T-cell (primary cell): ENCODE measurements around the gene KCNJ11. TPM values are rescaled to one million over a fixed set of nuclear protein-coding genes. Genes with fewer than 3 reads are reported as not detected.

ENCODE experiments used
- ATAC-seq, 4 experiments: fragments of 200-7000 bp in 3 of 4; fragments of 150-1000 bp in 1 of 4; cut with Tn5 transposase; replicated peaks in 1 of 4; 1 replicate in 3 of 4; 2 replicates in 1 of 4; pipeline ENCODE4 v1.10.0; 2021; ENCODE audit warnings: moderate library complexity in 3 of 4, mild to moderate bottlenecking in 2 of 4, moderate number of reproducible peaks in 1 of 4
- CTCF ChIA-PET, 2 donors: fragments of 300-600 bp; sonication (Branson Sonifier 250); formaldehyde crosslinking; loops; one replicate each; lab custom pipeline; 2022; ENCODE audit warnings: antibody characterized with exemption in 2 of 2; lab: Charles Lee
- POLR2A ChIA-PET, 2 donors: fragments of 300-600 bp; sonication (Branson Sonifier 250); formaldehyde crosslinking; loops; one replicate each; lab custom pipeline; 2022; ENCODE audit warnings: antibody characterized with exemption in 2 of 2; lab: Charles Lee
- DNase-seq, 35 experiments: peaks; one replicate each; pipeline versions ENCODE4 v3.0.0 to v3.0.0-alpha.2; 2013 to 2023
- H3K27ac ChIP-seq: one replicate; pipeline ENCODE4 v1.5.1; 2013; ENCODE audit warnings: low read length
- H3K27me3 ChIP-seq, 2 experiments: replicated peaks in 1 of 2; 1 replicate in 1 of 2; 2 replicates in 1 of 2; pipeline versions ENCODE4 v1.6.1 to v1.7.0; 2013; ENCODE audit warnings: low read length in 1 of 2, mixed read lengths in 1 of 2; ENCODE audit not compliant: control insufficient read depth in 2 of 2, insufficient read depth in 2 of 2; ENCODE audit errors: extremely low read depth in 1 of 2
- H3K36me3 ChIP-seq, 2 donors: 1 replicate in 1 of 2; 2 replicates in 1 of 2; pipeline versions ENCODE4 v1.6.1 to v1.7.0; 2013; ENCODE audit warnings: low read length in 1 of 2; ENCODE audit not compliant: control insufficient read depth in 2 of 2, insufficient read depth in 1 of 2; ENCODE audit errors: extremely low read depth in 1 of 2
- H3K4me1 ChIP-seq, 2 experiments: 1 replicate in 1 of 2; 2 replicates in 1 of 2; pipeline versions ENCODE4 v1.6.1 to v1.7.0; 2013; ENCODE audit warnings: low read length in 2 of 2, mixed read lengths in 1 of 2; ENCODE audit not compliant: insufficient read depth in 2 of 2, control insufficient read depth in 1 of 2; ENCODE audit errors: extremely low read depth in 1 of 2
- H3K4me3 ChIP-seq, 2 donors: 1 replicate in 1 of 2; 2 replicates in 1 of 2; pipeline versions ENCODE4 v1.5.1 to v1.7.0; 2013; ENCODE audit warnings: mild to moderate bottlenecking in 2 of 2, low read length in 1 of 2, moderate library complexity in 1 of 2; ENCODE audit not compliant: control insufficient read depth in 1 of 2; ENCODE audit errors: extremely low read depth in 1 of 2
- H3K9me3 ChIP-seq: 2 replicates; pipeline ENCODE4 v1.7.0; 2013
- H3K27ac Mint-ChIP-seq, 2 donors: one replicate each; pipeline ENCODE4 v1.8.0; 2020 to 2021; ENCODE audit warnings: mild to moderate bottlenecking in 2 of 2, mixed read lengths in 2 of 2
- H3K27me3 Mint-ChIP-seq, 2 donors: one replicate each; pipeline ENCODE4 v1.8.0; 2021 to 2022; ENCODE audit warnings: mixed read lengths in 2 of 2
- H3K36me3 Mint-ChIP-seq: one replicate; pipeline ENCODE4 v1.8.0; 2021; ENCODE audit warnings: mixed read lengths
- H3K4me1 Mint-ChIP-seq, 3 donors: one replicate each; pipeline ENCODE4 v1.8.0; 2020 to 2022; ENCODE audit warnings: mixed read lengths in 3 of 3, mild to moderate bottlenecking in 1 of 3
- H3K4me3 Mint-ChIP-seq, 3 donors: one replicate each; pipeline ENCODE4 v1.8.0; 2020 to 2022; ENCODE audit warnings: mild to moderate bottlenecking in 3 of 3, mixed read lengths in 3 of 3, moderate library complexity in 3 of 3
- H3K9me3 Mint-ChIP-seq, 3 donors: one replicate each; pipeline ENCODE4 v1.8.0; 2020 to 2022; ENCODE audit warnings: mixed read lengths in 3 of 3
- WGBS: methylation state at CpG from one replicate; pipeline ENCODE4 v1.1.5; 2013; ENCODE audit warnings: missing lambda C conversion rate; ENCODE audit not compliant: insufficient coverage; 5-methylcytosine and 5-hydroxymethylcytosine counted together
- total RNA-seq, 35 experiments: library from RNA in 6 of 35; stranded (reverse) in 6 of 35; fragments of 120-200 nt in 1 of 35; gene quantifications; one replicate each; pipeline versions ENCODE4 v1.2.1 to v1.2.4 and lab custom pipeline; 2013 to 2026

Gene KCNJ11
- total RNA-seq, 5 donors from 2014 or later (not counting 1 experiment from before 2014, with no cell fraction given), result 0.33 to 0.63 (median 0.50) TPM; not detected in 1

GRCh38 chr11:17411418-17411817 lies 23.0 kb upstream of the KCNJ11 start:
- H3K27ac Mint-ChIP-seq, result no peak overlapping the region

GRCh38 chr11:17410606-17411379 lies 22.3 kb upstream of the KCNJ11 start:
- Mint-ChIP-seq H3K4me1 (peaks cover 0 to 6% (median 2%) of the 10 kb centered on the region in 3 donors), H3K27me3 (peaks cover 9 to 15% of the 10 kb centered on the region in 2 donors), H3K36me3 (no peaks in the 10 kb centered on the region), H3K4me3 (no peak overlapping the region), H3K9me3 (no peaks in the 10 kb centered on the region), H3K27ac (no peak overlapping the region)
- H3K9me3 ChIP-seq, result no peaks in the 10 kb centered on the region
- H3K4me1 ChIP-seq, result peaks cover 2 to 5% of the 10 kb centered on the region in 2 experiments
- H3K27ac ChIP-seq, result no peak overlapping the region
- peaks cover 0 to 31% of the 10 kb centered on the region in 2 experiments for H3K27me3 ChIP-seq
- CTCF ChIA-PET, result interaction anchor here in 1 of 2 donors (0.7 kb wide), 1 partner anchor 76 kb away, joined by 6 read pairs; no protein-coding TSS in a partner anchor
- WGBS, result 58% methylated on average over 11 of the region's 11 CpGs
- DNase-seq (no peak), ATAC-seq (no peak)
- POLR2A ChIA-PET, result no interaction called here
- no peak overlapping the region for H3K4me3 ChIP-seq
- H3K36me3 ChIP-seq, result no peaks in the 10 kb centered on the region

More at GRCh38 chr11:17411418-17411817, 23.0 kb upstream of the KCNJ11 start:
- no peak overlapping the region for H3K4me3 Mint-ChIP-seq
- Histone ChIP-seq H3K27ac (no peak overlapping the region), H3K27me3 (peaks cover 0 to 31% of the 10 kb centered on the region in 2 experiments), H3K4me1 (peaks cover 2 to 5% of the 10 kb centered on the region in 2 experiments), H3K36me3 (no peaks in the 10 kb centered on the region), H3K4me3 (no peak overlapping the region), H3K9me3 (no peaks in the 10 kb centered on the region)
- no peaks in the 10 kb centered on the region for H3K9me3 Mint-ChIP-seq
- CTCF ChIA-PET, result interaction anchor here in 1 of 2 donors (0.7 kb wide), 1 partner anchor 76 kb away, joined by 6 read pairs; no protein-coding TSS in a partner anchor
- ATAC-seq, result no peak
- peaks cover 9 to 18% of the 10 kb centered on the region in 2 donors for H3K27me3 Mint-ChIP-seq
- no peak for DNase-seq
- POLR2A ChIA-PET, result no interaction called here
- peaks cover 0 to 6% (median 2%) of the 10 kb centered on the region in 3 donors for H3K4me1 Mint-ChIP-seq
- 88% methylated on average over 2 of the region's 6 CpGs for WGBS
- H3K36me3 Mint-ChIP-seq, result no peaks in the 10 kb centered on the region

GRCh38 chr11:17408641-17409040 lies 20.2 kb upstream of the KCNJ11 start:
- ATAC-seq, result no peak

GRCh38 chr11:17408026-17408425 lies 19.6 kb upstream of the KCNJ11 start:
- no peaks in the 10 kb centered on the region for H3K4me1 Mint-ChIP-seq
- ATAC-seq, result no peak
- WGBS, result 40% methylated on average over 1 of the region's 2 CpGs
- ChIA-PET POLR2A (no interaction called here), CTCF (interaction anchor here in 1 of 2 donors (0.7 kb wide), 1 partner anchor 96 kb away, joined by 6 read pairs; no protein-coding TSS in a partner anchor)
- H3K27me3 ChIP-seq, result peaks cover 0 to 7% of the 10 kb centered on the region in 2 experiments
- no peak overlapping the region for H3K4me3 Mint-ChIP-seq
- peaks cover 0 to 2% of the 10 kb centered on the region in 2 donors for H3K27me3 Mint-ChIP-seq
- no peaks in the 10 kb centered on the region for H3K9me3 ChIP-seq
- no peak overlapping the region for H3K27ac ChIP-seq
- no peaks in the 10 kb centered on the region for H3K36me3 ChIP-seq
- no peak overlapping the region for H3K27ac Mint-ChIP-seq
- no peak for DNase-seq
- H3K36me3 Mint-ChIP-seq, result no peaks in the 10 kb centered on the region
- no peaks in the 10 kb centered on the region for H3K9me3 Mint-ChIP-seq
- H3K4me1 ChIP-seq, result no peaks in the 10 kb centered on the region
- no peak overlapping the region for H3K4me3 ChIP-seq

More at GRCh38 chr11:17408641-17409040, 20.2 kb upstream of the KCNJ11 start:
- Histone ChIP-seq H3K27ac (no peak overlapping the region), H3K27me3 (peaks cover 0 to 11% of the 10 kb centered on the region in 2 experiments), H3K4me3 (no peak overlapping the region), H3K9me3 (no peaks in the 10 kb centered on the region), H3K4me1 (no peaks in the 10 kb centered on the region), H3K36me3 (no peaks in the 10 kb centered on the region)
- H3K4me1 Mint-ChIP-seq, result no peaks in the 10 kb centered on the region
- no peaks in the 10 kb centered on the region for H3K9me3 Mint-ChIP-seq
- no peak for DNase-seq
- H3K27me3 Mint-ChIP-seq, result peaks cover 4 to 7% of the 10 kb centered on the region in 2 donors
- H3K27ac Mint-ChIP-seq, result no peak overlapping the region
- CTCF ChIA-PET, result interaction anchor here in 1 of 2 donors (0.7 kb wide), 1 partner anchor 96 kb away, joined by 6 read pairs; no protein-coding TSS in a partner anchor
- H3K4me3 Mint-ChIP-seq, result no peak overlapping the region
- 85% methylated on average over 6 of the region's 7 CpGs for WGBS
- no peaks in the 10 kb centered on the region for H3K36me3 Mint-ChIP-seq
- POLR2A ChIA-PET, result interaction anchor here in 1 of 2 donors (0.7 kb wide), 1 partner anchor 1107 kb away, joined by 4 read pairs; no protein-coding TSS in a partner anchor

- no peaks in the 10 kb centered on the region for H3K4me1 ChIP-seq
- WGBS, result no CpG with 5 or more reads among the region's 2 CpGs
- H3K27me3 ChIP-seq, result peaks cover 0 to 7% of the 10 kb centered on the region in 2 experiments
- Mint-ChIP-seq H3K36me3 (no peaks in the 10 kb centered on the region), H3K27me3 (peaks cover 0 to 2% of the 10 kb centered on the region in 2 donors), H3K4me1 (no peaks in the 10 kb centered on the region), H3K9me3 (no peaks in the 10 kb centered on the region), H3K27ac (no peak overlapping the region), H3K4me3 (no peak overlapping the region)
- POLR2A ChIA-PET, result no interaction called here
- no peak for ATAC-seq
- DNase-seq, result no peak
- CTCF ChIA-PET, result no interaction called here
- no peak overlapping the region for H3K27ac ChIP-seq
- H3K9me3 ChIP-seq, result no peaks in the 10 kb centered on the region
- H3K36me3 ChIP-seq, result no peaks in the 10 kb centered on the region
- no peak overlapping the region for H3K4me3 ChIP-seq
Measured at GRCh38 chr11:17407575-17407974, 19.1 kb upstream of the KCNJ11 start.

GRCh38 chr11:17406818-17407149 lies 18.3 kb upstream of the KCNJ11 start:
- no peaks in the 10 kb centered on the region for H3K36me3 ChIP-seq
- POLR2A ChIA-PET, result no interaction called here
- no peaks in the 10 kb centered on the region for H3K9me3 Mint-ChIP-seq
- ATAC-seq, result no peak
- no peaks in the 10 kb centered on the region for H3K4me1 ChIP-seq
- no peak for DNase-seq
- no peaks in the 10 kb centered on the region for H3K36me3 Mint-ChIP-seq
- H3K27me3 ChIP-seq, result peaks cover 0 to 7% of the 10 kb centered on the region in 2 experiments
- no peaks in the 10 kb centered on the region for H3K4me1 Mint-ChIP-seq
- no peaks in the 10 kb centered on the region for H3K27me3 Mint-ChIP-seq
- H3K4me3 ChIP-seq, result no peak overlapping the region
- CTCF ChIA-PET, result interaction anchor here in 1 of 2 donors (0.6 kb wide), 1 partner anchor 197 kb away, joined by 10 read pairs; no protein-coding TSS in a partner anchor
- H3K4me3 Mint-ChIP-seq, result no peak overlapping the region
- no peak overlapping the region for H3K27ac ChIP-seq
- H3K9me3 ChIP-seq, result no peaks in the 10 kb centered on the region
- H3K27ac Mint-ChIP-seq, result no peak overlapping the region
- 92% methylated on average over 13 of the region's 13 CpGs for WGBS
